IPS-11a (cell line): Measurements from ENCODE around the gene DPH5.
"Not testable (repeated sequence)": the region's sequence is repeated elsewhere in the genome, so short reads cannot be mapped to it uniquely, and the experiment has no call there.

Experiments used
- H3K4me3 ChIP-seq: one replicate; pipeline ENCODE4 v1.5.1; 2013; ENCODE audit warnings: low read depth, low read length, control low read depth

DPH5 gene

DNA sequence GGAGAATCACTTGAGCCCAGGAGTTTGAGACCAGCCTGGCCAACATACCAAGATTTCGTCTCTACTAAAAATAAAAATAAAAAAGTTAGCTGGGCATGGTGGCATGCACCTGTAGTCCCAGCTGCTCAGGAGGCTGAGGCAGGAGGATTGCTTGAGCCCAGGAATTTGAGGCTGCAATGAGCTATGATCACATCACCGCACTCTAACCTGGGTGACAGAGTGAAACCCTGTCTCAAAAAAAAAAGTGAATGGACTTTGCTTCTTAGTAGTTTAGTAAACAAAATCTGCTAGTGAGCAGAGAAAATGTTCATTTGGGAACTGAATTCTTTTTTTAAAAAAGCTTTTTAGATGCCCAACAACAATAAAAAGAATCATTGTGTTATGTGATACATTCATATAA is 6.5 kb upstream of the DPH5 start:
- not testable (repeated sequence) for H3K4me3 ChIP-seq

GRCh38 chr1:101030881-101031280 is 5.3 kb upstream of the DPH5 start:
- no peak overlapping the region for H3K4me3 ChIP-seq

DNA sequence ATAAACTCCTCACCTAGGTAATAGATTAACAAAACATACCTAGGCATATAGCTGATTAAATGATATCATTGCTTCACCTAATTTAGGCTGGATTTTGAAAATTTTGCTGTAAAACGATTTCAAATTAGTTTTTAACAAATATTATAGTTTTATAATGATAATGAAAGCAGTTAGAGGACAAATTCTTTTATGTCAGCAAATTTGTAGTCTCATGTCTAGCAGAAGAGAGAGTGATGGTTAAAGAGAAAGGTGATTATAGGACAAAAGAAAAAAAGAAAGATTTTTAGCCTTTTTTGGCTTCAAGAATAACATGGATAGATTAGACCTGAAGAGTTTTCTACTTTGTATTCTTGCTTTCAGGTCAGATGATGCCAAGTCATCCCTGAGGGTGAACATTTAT is 3.6 kb upstream of the DPH5 start:
- H3K4me3 ChIP-seq, result no peak overlapping the region

- no peak overlapping the region for H3K4me3 ChIP-seq
Measured at GRCh38 chr1:101028466-101028865, 2.9 kb upstream of the DPH5 start.

DNA sequence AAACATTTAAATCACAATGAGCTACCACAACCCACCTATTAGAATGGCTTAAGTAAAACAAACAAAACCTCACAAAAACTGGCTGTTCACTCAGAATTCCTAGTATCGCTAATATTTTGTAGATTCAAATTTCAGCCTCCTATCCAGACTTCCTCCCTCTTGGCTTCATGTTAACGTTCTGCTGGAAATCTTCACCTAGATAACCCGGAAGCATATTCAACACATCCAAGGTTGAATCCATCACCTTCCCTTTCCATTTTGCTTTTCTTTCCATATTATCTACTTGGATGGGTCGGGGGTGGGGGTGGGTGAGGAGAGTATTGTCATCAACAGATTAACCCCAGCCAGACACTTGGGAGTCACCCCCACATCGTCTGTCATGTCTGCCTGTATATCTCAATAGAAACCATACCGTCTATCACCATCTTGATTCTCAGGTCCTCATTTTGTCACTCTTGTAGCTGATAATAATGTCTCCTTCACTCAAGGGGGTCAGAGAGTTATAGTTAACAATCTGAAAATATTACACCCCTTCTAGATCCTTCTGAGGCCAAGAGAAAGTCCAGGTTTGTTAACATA is 1.7 kb upstream of the DPH5 start:
- no peak overlapping the region for H3K4me3 ChIP-seq

DNA sequence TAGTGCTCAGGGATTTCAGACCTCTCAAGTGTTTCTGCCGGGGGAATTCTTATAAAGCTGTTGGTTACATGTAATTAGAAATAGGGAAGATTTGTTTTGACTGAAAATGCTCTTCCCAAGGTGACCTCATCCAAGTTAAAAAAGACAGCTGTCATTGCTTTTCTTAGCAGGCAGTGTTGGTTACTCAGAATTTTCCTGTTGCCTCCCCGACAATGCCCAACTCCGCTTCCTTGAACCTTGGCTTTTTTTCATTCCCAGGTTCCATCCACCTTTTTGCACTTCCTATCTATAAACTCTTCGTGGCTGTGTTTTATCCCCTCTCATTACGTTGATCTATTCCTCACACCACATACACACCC is 825 bp upstream of the DPH5 start:
- peak overlapping the region; percentile 52 for H3K4me3 ChIP-seq

DNA sequence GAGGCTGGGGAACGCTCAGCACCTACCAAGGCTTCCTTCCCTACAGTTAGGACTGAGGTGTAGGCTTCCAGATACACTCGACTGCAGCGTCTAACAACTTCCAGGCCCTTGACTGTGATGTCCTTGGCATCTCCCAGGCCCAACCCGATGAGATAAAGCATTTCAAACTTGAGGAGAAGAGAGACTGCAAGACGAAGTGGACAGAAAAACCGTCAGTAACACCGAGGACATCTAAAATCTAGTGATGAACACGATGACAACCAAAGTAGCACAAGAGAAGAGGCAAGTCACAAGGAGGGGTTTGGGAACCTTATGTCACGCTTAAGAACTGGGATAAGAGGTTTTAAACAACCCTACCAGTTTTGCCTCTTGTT is 314 bp downstream of the DPH5 start:
- peak overlapping the region; percentile 52 for H3K4me3 ChIP-seq

- H3K4me3 ChIP-seq, result no peak overlapping the region
Measured at GRCh38 chr1:101022294-101022693, 3.3 kb downstream of the DPH5 start.

GRCh38 chr1:101017448-101017847 is 8.1 kb downstream of the DPH5 start:
- no peak overlapping the region for H3K4me3 ChIP-seq

GRCh38 chr1:101013776-101014175 is 11.8 kb downstream of the DPH5 start:
- no peak overlapping the region for H3K4me3 ChIP-seq

- no peak overlapping the region for H3K4me3 ChIP-seq
Measured at GRCh38 chr1:101008229-101008834, 17.3 kb downstream of the DPH5 start.

DNA sequence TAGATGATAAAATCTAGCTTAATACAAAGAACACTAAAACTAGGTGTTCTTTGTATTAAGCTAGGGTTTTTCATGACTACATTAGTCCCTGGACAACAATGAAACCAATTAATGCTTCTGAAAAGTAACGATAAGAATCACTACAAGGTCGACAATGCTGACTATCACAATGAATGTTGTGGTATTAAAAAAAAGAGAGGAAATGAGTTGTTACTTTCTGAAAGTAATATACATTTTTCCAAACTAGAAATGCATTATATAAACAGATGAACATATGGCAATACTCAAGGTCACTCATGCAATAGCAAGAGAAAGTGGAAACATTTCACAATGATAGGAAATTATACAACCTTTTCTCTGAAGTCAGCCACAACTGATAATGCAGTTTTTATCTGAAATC is 19.0 kb downstream of the DPH5 start:
- no peak overlapping the region for H3K4me3 ChIP-seq

GRCh38 chr1:101005871-101006270 is 19.7 kb downstream of the DPH5 start:
- H3K4me3 ChIP-seq, result no peak overlapping the region

DNA sequence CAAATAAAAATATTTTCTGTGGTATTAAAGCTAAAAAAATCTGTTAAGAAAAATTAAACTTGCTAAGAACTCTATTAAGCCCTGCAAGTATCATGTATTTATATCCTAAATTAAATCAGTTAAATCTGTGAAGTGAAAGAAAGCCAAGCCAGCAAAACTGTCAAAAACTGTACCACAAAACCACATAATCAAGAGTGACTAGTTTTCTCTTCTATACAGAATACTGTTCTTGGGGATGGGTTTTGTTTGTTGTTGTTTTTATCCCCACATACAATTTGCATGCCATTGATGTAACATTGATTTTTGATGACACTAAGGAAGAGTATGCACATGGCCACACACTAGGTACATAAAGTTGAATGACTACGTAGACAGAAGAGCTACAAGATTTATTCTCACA is 20.4 kb downstream of the DPH5 start:
- no peak overlapping the region for H3K4me3 ChIP-seq

DNA sequence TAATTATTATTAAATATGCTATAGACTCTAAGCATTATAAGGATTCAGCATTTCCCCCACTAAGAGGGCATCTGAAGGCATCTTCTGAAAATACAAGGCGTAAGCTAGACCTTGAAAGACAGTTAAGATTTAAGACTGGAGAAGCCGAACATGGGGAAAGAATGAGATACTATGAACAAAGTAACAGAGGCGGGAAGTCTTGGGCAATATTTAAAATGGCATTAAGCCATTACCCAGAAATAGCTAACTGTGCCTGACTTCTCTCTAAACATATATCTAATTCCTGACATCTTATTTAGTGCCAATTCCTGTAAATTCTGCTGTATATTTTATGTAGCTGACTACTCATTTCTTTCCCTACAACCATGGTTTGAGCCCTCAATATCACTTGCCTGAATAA is 20.9 kb downstream of the DPH5 start:
- no peak overlapping the region for H3K4me3 ChIP-seq

DNA sequence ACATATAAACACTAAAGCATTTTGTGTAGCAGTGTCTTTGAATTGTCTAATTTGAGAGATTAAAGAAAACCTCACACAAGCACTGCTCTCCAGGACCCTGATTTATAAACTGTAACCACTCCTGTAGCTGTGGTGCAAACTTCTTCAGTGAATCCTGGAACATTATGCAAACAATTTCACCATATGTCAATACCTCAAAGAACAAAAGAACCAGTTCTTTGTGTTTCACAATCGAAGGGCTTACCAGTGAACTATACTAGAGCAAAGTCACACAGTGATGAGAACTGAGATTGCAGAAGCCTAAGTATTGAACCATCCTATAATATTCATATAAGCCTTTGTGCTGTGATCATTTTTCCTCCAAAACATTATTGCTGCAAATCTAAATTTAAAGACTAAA is 21.5 kb downstream of the DPH5 start:
- no peak overlapping the region for H3K4me3 ChIP-seq

GRCh38 chr1:101003012-101003650 is 22.5 kb downstream of the DPH5 start:
- H3K4me3 ChIP-seq, result no peak overlapping the region

DNA sequence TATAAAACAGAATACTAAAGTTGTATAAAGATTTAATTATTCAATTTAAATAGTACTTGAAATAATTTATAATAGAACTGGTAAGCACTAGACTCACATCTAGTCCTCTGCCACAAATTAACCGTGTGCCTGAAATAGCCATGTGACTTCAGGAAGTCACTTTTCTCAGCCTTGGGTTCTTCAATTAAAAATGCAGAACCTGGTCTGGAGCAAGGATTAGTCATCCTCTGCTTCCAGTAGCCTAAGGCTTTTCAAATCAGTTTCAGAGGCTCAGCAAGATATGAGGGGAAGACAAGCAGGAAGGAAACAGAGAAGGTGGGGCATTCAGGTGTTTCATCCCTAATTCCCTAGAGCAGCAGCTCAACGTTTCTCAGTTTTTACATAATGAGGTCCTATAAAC is 23.0 kb downstream of the DPH5 start:
- no peak overlapping the region for H3K4me3 ChIP-seq

DNA sequence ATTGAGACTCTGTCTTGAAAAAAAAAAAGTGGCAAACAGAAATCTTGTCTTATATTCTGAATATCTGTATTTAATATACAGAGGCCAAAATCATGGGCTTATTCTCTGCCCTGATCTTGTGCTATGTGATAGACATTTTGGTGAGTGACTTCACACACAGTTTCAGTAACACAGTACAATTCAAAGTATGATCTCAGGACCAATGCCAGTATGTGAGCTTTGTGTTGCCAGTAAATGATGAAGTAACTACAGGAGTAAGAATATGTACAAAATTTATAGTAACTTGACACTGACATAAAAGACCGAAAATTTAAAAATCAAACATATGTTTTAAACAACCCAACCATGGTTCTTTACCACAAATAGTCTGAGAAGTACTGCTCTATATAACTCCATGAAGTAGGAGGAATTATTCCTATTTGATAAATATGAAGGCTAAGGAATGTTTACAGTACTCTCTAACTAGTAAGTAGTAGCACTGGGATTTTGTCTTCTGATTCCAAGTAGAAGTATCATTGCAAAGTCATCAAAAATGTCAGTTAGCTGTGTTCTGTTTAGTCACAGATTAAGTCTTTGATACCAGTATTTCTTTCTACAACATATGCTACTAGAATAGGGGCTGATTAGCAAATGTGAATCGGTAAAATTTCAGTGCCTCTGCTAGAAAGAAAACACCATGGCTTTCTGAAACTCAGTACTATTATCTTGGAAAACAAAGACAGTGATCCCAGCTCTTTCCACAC is 25.3 kb downstream of the DPH5 start:
- no peak overlapping the region for H3K4me3 ChIP-seq

GRCh38 chr1:100998426-100998825 is 27.2 kb downstream of the DPH5 start:
- H3K4me3 ChIP-seq, result no peak overlapping the region

- no peak overlapping the region for H3K4me3 ChIP-seq
Measured at GRCh38 chr1:100995198-100995988, 30.2 kb downstream of the DPH5 start.
